HCT116 (cell line): ENCODE data around the gene SPTBN1. TPM values are rescaled to one million over a fixed set of nuclear protein-coding genes. Genes with fewer than 3 reads are reported as not detected.

ENCODE experiments used
- ATAC-seq: fragments of 200-7000 bp; cut with Tn5 transposase; 2 replicates; pipeline ENCODE4 v1.9.1; 2020; ENCODE audit warnings: mild to moderate bottlenecking, moderate library complexity
- BruUV-seq: library from RNA; stranded (reverse); fragments of 400-500 nt; replicated peaks from 2 replicates; lab custom pipeline; 2021; lab: Mats Ljungman, UMichigan
- CTCF ChIA-PET: fragments of 300-600 bp; sonication (Branson Sonifier 250); formaldehyde crosslinking; loops from one replicate; lab custom pipeline; 2021; ENCODE audit warnings: antibody characterized with exemption; lab: Charles Lee
- POLR2A ChIA-PET: fragments of 300-600, 350-600 bp; sonication (Branson Sonifier 250); formaldehyde crosslinking; loops from one replicate; lab custom pipeline; 2021; ENCODE audit warnings: antibody characterized with exemption; lab: Charles Lee
- RAD21 ChIA-PET, 2 experiments: fragments of 300-600 bp; sonication (Branson Sonifier 250); formaldehyde crosslinking; loops; one replicate each; lab custom pipeline; 2023; ENCODE audit warnings: low total read pairs in 2 of 2; ENCODE audit not compliant: uncharacterized antibody in 2 of 2, unreplicated experiment in 2 of 2, low non-redundant PET in 1 of 2; lab: Charles Lee
- DNase-seq: peaks from one replicate; pipeline ENCODE4 v3.0.0-alpha.2; 2010; ENCODE audit warnings: low read depth, low spot score
- H2AFZ ChIP-seq: fragments of 200-600 bp; shearing (Covaris generic), sonication (generic); 2 replicates; pipeline ENCODE4 v1.6.1; 2017; ENCODE audit warnings: low read depth, mixed run types, mixed read lengths, antibody characterized with exemption, low read length; ENCODE audit not compliant: poor library complexity, severe bottlenecking
- H3K27ac ChIP-seq: 2 replicates; pipeline ENCODE4 v1.5.1; 2012; ENCODE audit warnings: low read depth, low read length
- H3K27me3 ChIP-seq: fragments of 200-600 bp; sonication (generic); 2 replicates; pipeline ENCODE4 v1.6.1; 2016; ENCODE audit warnings: mixed run types, low read length, mixed read lengths; ENCODE audit not compliant: insufficient read depth
- H3K36me3 ChIP-seq, 2 experiments: fragments of 200-500 bp in 1 of 2; fragments of 200-600 bp in 1 of 2; sonication (Bioruptor generic) in 1 of 2; sonication (generic) in 1 of 2; 2 replicates each; pipeline versions ENCODE4 v1.5.1 to v1.6.1; 2014 to 2016; ENCODE audit warnings: low read length in 2 of 2, inconsistent platforms in 1 of 2, mixed read lengths in 1 of 2, mixed run types in 1 of 2; ENCODE audit not compliant: insufficient read depth in 2 of 2, control insufficient read depth in 1 of 2
- H3K4me1 ChIP-seq, 2 experiments: fragments of 200-600 bp in 1 of 2; sonication (generic) in 1 of 2; 2 replicates each; pipeline versions ENCODE4 v1.5.1 to v1.6.1; 2012 to 2017; ENCODE audit warnings: low read length in 2 of 2, inconsistent platforms in 1 of 2, mild to moderate bottlenecking in 1 of 2, mixed read lengths in 1 of 2, mixed run types in 1 of 2, moderate library complexity in 1 of 2; ENCODE audit not compliant: insufficient read depth in 2 of 2, control insufficient read depth in 1 of 2
- H3K4me2 ChIP-seq: fragments of 200-600 bp; sonication (generic); 2 replicates; pipeline ENCODE4 v1.6.1; 2017; ENCODE audit warnings: mixed run types, low read length, mixed read lengths
- H3K4me3 ChIP-seq, 2 experiments: fragments of 200-600 bp in 1 of 2; sonication (generic) in 1 of 2; replicated peaks in 1 of 2; 2 replicates each; pipeline ENCODE4 v1.5.1; 2011 to 2016; ENCODE audit warnings: low read length in 2 of 2, control low read depth in 1 of 2, low read depth in 1 of 2, mild to moderate bottlenecking in 1 of 2, mixed read lengths in 1 of 2, mixed run types in 1 of 2
- H3K79me2 ChIP-seq: fragments of 200-600 bp; sonication (generic); 2 replicates; pipeline ENCODE4 v1.6.1; 2017; ENCODE audit warnings: mild to moderate bottlenecking, mixed run types, low read length, moderate library complexity, mixed read lengths; ENCODE audit not compliant: insufficient read depth
- H3K9ac ChIP-seq: fragments of 200-600 bp; sonication (generic); 2 replicates; pipeline ENCODE4 v1.6.1; 2016; ENCODE audit warnings: low read length, mixed read lengths
- H3K9me2 ChIP-seq: fragments of 200-600 bp; sonication (generic), shearing (Covaris generic); 2 replicates; pipeline ENCODE4 v1.6.1; 2017; ENCODE audit warnings: mixed run types, mild to moderate bottlenecking, moderate library complexity; ENCODE audit not compliant: insufficient read depth
- H3K9me3 ChIP-seq, 2 experiments: fragments of 200-500 bp in 1 of 2; fragments of 200-600 bp in 1 of 2; sonication (Bioruptor generic) in 1 of 2; sonication (generic) in 1 of 2; 2 replicates each; pipeline ENCODE4 v1.6.1; 2014 to 2017; ENCODE audit warnings: low read length in 2 of 2, mixed read lengths in 2 of 2, inconsistent platforms in 1 of 2, low read depth in 1 of 2, mild to moderate bottlenecking in 1 of 2, mixed run types in 1 of 2, moderate library complexity in 1 of 2; ENCODE audit not compliant: control insufficient read depth in 1 of 2, insufficient read depth in 1 of 2
- H4K20me1 ChIP-seq: fragments of 200-600 bp; sonication (generic), shearing (Covaris generic); 2 replicates; pipeline ENCODE4 v1.6.1; 2017; ENCODE audit warnings: mixed run types, mild to moderate bottlenecking, moderate library complexity; ENCODE audit not compliant: insufficient read depth
- CBX3 ChIP-seq: IDR thresholded peaks from 2 replicates; pipeline ENCODE4 v1.6.1; 2012; ENCODE audit warnings: low read depth
- CEBPB ChIP-seq: IDR thresholded peaks from 2 replicates; pipeline ENCODE4 v1.6.1; 2012; ENCODE audit warnings: low read depth
- ELF1 ChIP-seq: IDR thresholded peaks from 2 replicates; pipeline ENCODE4 v1.6.1; 2012; ENCODE audit warnings: low read depth, borderline replicate concordance
- FOSL1 ChIP-seq: IDR thresholded peaks from 2 replicates; pipeline ENCODE4 v1.6.1; 2012; ENCODE audit warnings: low read depth
- SIN3A ChIP-seq: IDR thresholded peaks from 2 replicates; pipeline ENCODE4 v1.6.1; 2012; ENCODE audit warnings: low read depth
- TCF7L2 ChIP-seq: IDR thresholded peaks from 2 replicates; pipeline ENCODE4 v1.7.0; 2011; ENCODE audit warnings: borderline replicate concordance, inconsistent platforms; ENCODE audit not compliant: insufficient read depth, insufficient read length; ENCODE audit errors: extremely low read depth
- ZFX ChIP-seq: fragments of 450-650 bp; IDR thresholded peaks from 2 replicates; pipeline ENCODE4 v1.6.1; 2017
- intact Hi-C: fragments of 100-400 bp; cut with micrococcal nuclease; formaldehyde crosslinking; loops from 2 replicates; pipeline ENCODE4 v1.10.0; 2022
- total RNA-seq: library from RNA; stranded (reverse); gene quantifications from one replicate; pipeline ENCODE4 v1.2.1, GENCODE V29; 2021; ENCODE audit not compliant: unreplicated experiment
- TF ChIP-seq, protein P1 (sequence below): IDR thresholded peaks from 2 replicates; pipeline ENCODE4 v1.6.1; 2012
- TF ChIP-seq, protein P2 (sequence below), 3 experiments: fragments of 200-600 bp in 1 of 3; sonication (generic) in 1 of 3; IDR thresholded peaks in 2 of 3; conservative IDR thresholded peaks in 1 of 3; 2 replicates each; pipeline ENCODE4 v1.5.1; 2012 to 2017; ENCODE audit warnings: low read depth in 2 of 3, low read length in 2 of 3, antibody characterized with exemption in 1 of 3, borderline replicate concordance in 1 of 3, control low read depth in 1 of 3, mild to moderate bottlenecking in 1 of 3, mixed read lengths in 1 of 3, mixed run types in 1 of 3, moderate library complexity in 1 of 3; ENCODE audit not compliant: insufficient read depth in 1 of 3
- TF ChIP-seq, protein P3 (sequence below): IDR thresholded peaks from 2 replicates; pipeline ENCODE4 v1.6.1; 2012; ENCODE audit warnings: low read depth
- TF ChIP-seq, protein P4 (sequence below): IDR thresholded peaks from 2 replicates; pipeline ENCODE4 v1.6.1; 2012

Gene SPTBN1
- total RNA-seq, 1 experiment from 2014 or later: 84.4 TPM

DNA sequence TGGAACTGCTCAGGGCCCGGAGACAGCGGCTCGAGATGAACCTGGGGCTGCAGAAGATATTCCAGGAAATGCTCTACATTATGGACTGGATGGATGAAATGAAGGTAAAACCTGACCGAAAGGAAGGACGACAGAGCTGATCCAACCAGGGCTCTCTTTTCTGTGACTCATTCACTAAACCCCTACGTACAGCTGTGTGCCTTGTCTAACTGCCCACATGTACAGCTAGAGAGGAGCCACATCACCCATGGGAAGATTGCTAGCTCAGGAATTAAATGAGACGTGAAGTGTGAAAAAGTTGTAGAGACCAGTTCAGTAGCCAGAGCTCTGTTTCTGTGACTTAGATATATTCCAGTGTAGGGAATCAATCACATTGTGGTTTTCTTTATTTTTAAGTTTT, 170.0 kb downstream of the SPTBN1 start:
- Histone ChIP-seq H3K27me3 (no peaks in the 10 kb centered on the region), H3K9me2 (no peaks in the 10 kb centered on the region), H3K36me3 (peaks cover 43 to 54% of the 10 kb centered on the region in 2 experiments)
- TF ChIP-seq TCF7L2 (no peak), ZFX (no peak), FOSL1 (no peak), SIN3A (no peak), CEBPB (no peak), CBX3 (no peak), ELF1 (no peak)
- TF ChIP-seq, protein P1, sequence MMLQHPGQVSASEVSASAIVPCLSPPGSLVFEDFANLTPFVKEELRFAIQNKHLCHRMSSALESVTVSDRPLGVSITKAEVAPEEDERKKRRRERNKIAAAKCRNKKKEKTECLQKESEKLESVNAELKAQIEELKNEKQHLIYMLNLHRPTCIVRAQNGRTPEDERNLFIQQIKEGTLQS: no peak
- TF ChIP-seq, protein P2, sequence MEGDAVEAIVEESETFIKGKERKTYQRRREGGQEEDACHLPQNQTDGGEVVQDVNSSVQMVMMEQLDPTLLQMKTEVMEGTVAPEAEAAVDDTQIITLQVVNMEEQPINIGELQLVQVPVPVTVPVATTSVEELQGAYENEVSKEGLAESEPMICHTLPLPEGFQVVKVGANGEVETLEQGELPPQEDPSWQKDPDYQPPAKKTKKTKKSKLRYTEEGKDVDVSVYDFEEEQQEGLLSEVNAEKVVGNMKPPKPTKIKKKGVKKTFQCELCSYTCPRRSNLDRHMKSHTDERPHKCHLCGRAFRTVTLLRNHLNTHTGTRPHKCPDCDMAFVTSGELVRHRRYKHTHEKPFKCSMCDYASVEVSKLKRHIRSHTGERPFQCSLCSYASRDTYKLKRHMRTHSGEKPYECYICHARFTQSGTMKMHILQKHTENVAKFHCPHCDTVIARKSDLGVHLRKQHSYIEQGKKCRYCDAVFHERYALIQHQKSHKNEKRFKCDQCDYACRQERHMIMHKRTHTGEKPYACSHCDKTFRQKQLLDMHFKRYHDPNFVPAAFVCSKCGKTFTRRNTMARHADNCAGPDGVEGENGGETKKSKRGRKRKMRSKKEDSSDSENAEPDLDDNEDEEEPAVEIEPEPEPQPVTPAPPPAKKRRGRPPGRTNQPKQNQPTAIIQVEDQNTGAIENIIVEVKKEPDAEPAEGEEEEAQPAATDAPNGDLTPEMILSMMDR (IDR thresholded peaks at IDR 0.05 in 2 of 3, conservative IDR thresholded peaks at IDR 0.05 in 1 of 3; ENCODE audit: borderline replicate concordance in 1 of 3, insufficient read depth in 1 of 3, low read depth in 2 of 3, low read length in 2 of 3): no peak
- TF ChIP-seq, protein P3, sequence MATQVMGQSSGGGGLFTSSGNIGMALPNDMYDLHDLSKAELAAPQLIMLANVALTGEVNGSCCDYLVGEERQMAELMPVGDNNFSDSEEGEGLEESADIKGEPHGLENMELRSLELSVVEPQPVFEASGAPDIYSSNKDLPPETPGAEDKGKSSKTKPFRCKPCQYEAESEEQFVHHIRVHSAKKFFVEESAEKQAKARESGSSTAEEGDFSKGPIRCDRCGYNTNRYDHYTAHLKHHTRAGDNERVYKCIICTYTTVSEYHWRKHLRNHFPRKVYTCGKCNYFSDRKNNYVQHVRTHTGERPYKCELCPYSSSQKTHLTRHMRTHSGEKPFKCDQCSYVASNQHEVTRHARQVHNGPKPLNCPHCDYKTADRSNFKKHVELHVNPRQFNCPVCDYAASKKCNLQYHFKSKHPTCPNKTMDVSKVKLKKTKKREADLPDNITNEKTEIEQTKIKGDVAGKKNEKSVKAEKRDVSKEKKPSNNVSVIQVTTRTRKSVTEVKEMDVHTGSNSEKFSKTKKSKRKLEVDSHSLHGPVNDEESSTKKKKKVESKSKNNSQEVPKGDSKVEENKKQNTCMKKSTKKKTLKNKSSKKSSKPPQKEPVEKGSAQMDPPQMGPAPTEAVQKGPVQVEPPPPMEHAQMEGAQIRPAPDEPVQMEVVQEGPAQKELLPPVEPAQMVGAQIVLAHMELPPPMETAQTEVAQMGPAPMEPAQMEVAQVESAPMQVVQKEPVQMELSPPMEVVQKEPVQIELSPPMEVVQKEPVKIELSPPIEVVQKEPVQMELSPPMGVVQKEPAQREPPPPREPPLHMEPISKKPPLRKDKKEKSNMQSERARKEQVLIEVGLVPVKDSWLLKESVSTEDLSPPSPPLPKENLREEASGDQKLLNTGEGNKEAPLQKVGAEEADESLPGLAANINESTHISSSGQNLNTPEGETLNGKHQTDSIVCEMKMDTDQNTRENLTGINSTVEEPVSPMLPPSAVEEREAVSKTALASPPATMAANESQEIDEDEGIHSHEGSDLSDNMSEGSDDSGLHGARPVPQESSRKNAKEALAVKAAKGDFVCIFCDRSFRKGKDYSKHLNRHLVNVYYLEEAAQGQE: no peak
- TF ChIP-seq, protein P4, sequence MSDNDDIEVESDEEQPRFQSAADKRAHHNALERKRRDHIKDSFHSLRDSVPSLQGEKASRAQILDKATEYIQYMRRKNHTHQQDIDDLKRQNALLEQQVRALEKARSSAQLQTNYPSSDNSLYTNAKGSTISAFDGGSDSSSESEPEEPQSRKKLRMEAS: no peak
- TF ChIP-seq, all 23 proteins: peak for 0
- peaks cover 7% of the 10 kb centered on the region; the same call in 1 of the 2 replicates for H4K20me1 ChIP-seq
- H3K4me2 ChIP-seq: no peak overlapping the region
- BruUV-seq: no TSS peak
- H3K79me2 ChIP-seq: no peaks in the 10 kb centered on the region
- intact Hi-C loops: no loop called here
- RAD21 ChIA-PET: no interaction called here
- no peaks in the 10 kb centered on the region for H3K4me1 ChIP-seq
- POLR2A ChIA-PET: no interaction called here
- ATAC-seq (no peak), DNase-seq (no peak)
- H3K4me3 ChIP-seq: no peak overlapping the region
- no peaks in the 10 kb centered on the region for H3K9me3 ChIP-seq
- no peak overlapping the region for H2AFZ ChIP-seq
- no peak overlapping the region for H3K9ac ChIP-seq
- H3K27ac ChIP-seq: no peak overlapping the region
- CTCF ChIA-PET: no interaction called here
